ENCODE measurements around the gene TYK2.

The TYK2 gene

GRCh38 chr19:10305139-10305806 lies 75.1 kb downstream of the TYK2 start:
- no peak for DNase-seq
